Measurements from ENCODE around the gene METTL16. TPM values are rescaled to one million over a fixed set of nuclear protein-coding genes. Genes with fewer than 3 reads are reported as not detected.
"Not testable (repeated sequence)": the region's sequence is repeated elsewhere in the genome, so short reads cannot be mapped to it uniquely, and the experiment has no call there.

METTL16 gene
- total RNA-seq, 1 experiment from 2014 or later, result 54.1 TPM

- TF ChIP-seq TCF7 (CRISPR knock-in tag; IDR thresholded peaks at IDR 0.05; ENCODE audit: low read depth), result no peak
- no peak for TF ChIP-seq SMAD3 (CRISPR knock-in tag; IDR thresholded peaks at IDR 0.05; ENCODE audit: borderline replicate concordance)
- TF ChIP-seq GRHL2 (CRISPR knock-in tag; IDR thresholded peaks at IDR 0.05; ENCODE audit: insufficient replicate concordance, severe bottlenecking), result no peak
- no peak for TF ChIP-seq HMGA2 (CRISPR knock-in tag; IDR thresholded peaks at IDR 0.05)
- no peak for TF ChIP-seq ELF4 (CRISPR knock-in tag; IDR thresholded peaks at IDR 0.05; ENCODE audit: low read depth)
- TF ChIP-seq CREM (CRISPR knock-in tag; IDR thresholded peaks at IDR 0.05), result no peak
- TF ChIP-seq, protein P1, sequence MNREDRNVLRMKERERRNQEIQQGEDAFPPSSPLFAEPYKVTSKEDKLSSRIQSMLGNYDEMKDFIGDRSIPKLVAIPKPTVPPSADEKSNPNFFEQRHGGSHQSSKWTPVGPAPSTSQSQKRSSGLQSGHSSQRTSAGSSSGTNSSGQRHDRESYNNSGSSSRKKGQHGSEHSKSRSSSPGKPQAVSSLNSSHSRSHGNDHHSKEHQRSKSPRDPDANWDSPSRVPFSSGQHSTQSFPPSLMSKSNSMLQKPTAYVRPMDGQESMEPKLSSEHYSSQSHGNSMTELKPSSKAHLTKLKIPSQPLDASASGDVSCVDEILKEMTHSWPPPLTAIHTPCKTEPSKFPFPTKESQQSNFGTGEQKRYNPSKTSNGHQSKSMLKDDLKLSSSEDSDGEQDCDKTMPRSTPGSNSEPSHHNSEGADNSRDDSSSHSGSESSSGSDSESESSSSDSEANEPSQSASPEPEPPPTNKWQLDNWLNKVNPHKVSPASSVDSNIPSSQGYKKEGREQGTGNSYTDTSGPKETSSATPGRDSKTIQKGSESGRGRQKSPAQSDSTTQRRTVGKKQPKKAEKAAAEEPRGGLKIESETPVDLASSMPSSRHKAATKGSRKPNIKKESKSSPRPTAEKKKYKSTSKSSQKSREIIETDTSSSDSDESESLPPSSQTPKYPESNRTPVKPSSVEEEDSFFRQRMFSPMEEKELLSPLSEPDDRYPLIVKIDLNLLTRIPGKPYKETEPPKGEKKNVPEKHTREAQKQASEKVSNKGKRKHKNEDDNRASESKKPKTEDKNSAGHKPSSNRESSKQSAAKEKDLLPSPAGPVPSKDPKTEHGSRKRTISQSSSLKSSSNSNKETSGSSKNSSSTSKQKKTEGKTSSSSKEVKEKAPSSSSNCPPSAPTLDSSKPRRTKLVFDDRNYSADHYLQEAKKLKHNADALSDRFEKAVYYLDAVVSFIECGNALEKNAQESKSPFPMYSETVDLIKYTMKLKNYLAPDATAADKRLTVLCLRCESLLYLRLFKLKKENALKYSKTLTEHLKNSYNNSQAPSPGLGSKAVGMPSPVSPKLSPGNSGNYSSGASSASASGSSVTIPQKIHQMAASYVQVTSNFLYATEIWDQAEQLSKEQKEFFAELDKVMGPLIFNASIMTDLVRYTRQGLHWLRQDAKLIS (CRISPR knock-in tag; IDR thresholded peaks at IDR 0.05; ENCODE audit: borderline replicate concordance), result no peak
- TF ChIP-seq PREB (CRISPR knock-in tag; IDR thresholded peaks at IDR 0.05; ENCODE audit: borderline replicate concordance), result no peak
- no peak for TF ChIP-seq MXD4 (CRISPR knock-in tag; IDR thresholded peaks at IDR 0.05; ENCODE audit: borderline replicate concordance)
- TF ChIP-seq, protein P2, sequence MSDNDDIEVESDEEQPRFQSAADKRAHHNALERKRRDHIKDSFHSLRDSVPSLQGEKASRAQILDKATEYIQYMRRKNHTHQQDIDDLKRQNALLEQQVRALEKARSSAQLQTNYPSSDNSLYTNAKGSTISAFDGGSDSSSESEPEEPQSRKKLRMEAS (CRISPR knock-in tag; IDR thresholded peaks at IDR 0.05), result no peak
- TF ChIP-seq, protein P3, sequence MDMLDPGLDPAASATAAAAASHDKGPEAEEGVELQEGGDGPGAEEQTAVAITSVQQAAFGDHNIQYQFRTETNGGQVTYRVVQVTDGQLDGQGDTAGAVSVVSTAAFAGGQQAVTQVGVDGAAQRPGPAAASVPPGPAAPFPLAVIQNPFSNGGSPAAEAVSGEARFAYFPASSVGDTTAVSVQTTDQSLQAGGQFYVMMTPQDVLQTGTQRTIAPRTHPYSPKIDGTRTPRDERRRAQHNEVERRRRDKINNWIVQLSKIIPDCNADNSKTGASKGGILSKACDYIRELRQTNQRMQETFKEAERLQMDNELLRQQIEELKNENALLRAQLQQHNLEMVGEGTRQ (CRISPR knock-in tag; IDR thresholded peaks at IDR 0.05), result no peak
- no peak for TF ChIP-seq EMX1 (CRISPR knock-in tag; IDR thresholded peaks at IDR 0.05)
- TF ChIP-seq, protein P4, sequence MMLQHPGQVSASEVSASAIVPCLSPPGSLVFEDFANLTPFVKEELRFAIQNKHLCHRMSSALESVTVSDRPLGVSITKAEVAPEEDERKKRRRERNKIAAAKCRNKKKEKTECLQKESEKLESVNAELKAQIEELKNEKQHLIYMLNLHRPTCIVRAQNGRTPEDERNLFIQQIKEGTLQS (CRISPR knock-in tag; conservative IDR thresholded peaks at IDR 0.05), result no peak
- TF ChIP-seq ZNF138 (CRISPR knock-in tag; conservative IDR thresholded peaks at IDR 0.05), result no peak
- TF ChIP-seq CTCF (IDR thresholded peaks at IDR 0.05), result no peak
- TF ChIP-seq ZNF219 (CRISPR knock-in tag; IDR thresholded peaks at IDR 0.05; ENCODE audit: borderline replicate concordance), result no peak
- TF ChIP-seq ZNF425 (CRISPR knock-in tag; conservative IDR thresholded peaks at IDR 0.05), result no peak
- no peak for TF ChIP-seq SOX15 (CRISPR knock-in tag; IDR thresholded peaks at IDR 0.05)
- ATAC-seq, result no peak
- no peak overlapping the region for H3K27ac Mint-ChIP-seq
- peaks cover 37% of the 10 kb centered on the region for H3K36me3 Mint-ChIP-seq
- CTCF ChIA-PET, result no interaction called here
- H3K4me1 Mint-ChIP-seq, result no peaks in the 10 kb centered on the region
- peaks cover 6% of the 10 kb centered on the region for H3K9me3 Mint-ChIP-seq
- no peaks in the 10 kb centered on the region for H3K27me3 Mint-ChIP-seq (ENCODE audit: low read depth)
- no peak for DNase-seq (ENCODE audit: low spot score)
- POLR2A ChIA-PET, result no interaction called here
- no peak overlapping the region for H3K4me3 Mint-ChIP-seq
Measured at GRCh38 chr17:2500446-2500845, 11.2 kb downstream of the METTL16 start.

- H3K9me3 Mint-ChIP-seq; H3K36me3 Mint-ChIP-seq; POLR2A ChIA-PET; H3K4me3 Mint-ChIP-seq; CTCF ChIA-PET; H3K27me3 Mint-ChIP-seq (ENCODE audit: low read depth); ATAC-seq; DNase-seq (ENCODE audit: low spot score); H3K27ac Mint-ChIP-seq: not testable (repeated sequence)
- H3K4me1 Mint-ChIP-seq, result peaks cover 46% of the 10 kb centered on the region
Measured at GRCh38 chr17:2489286-2489685, 22.4 kb downstream of the METTL16 start.
